Keratinocyte (primary cell): ENCODE measurements around the gene PTGES3.

ENCODE experiments used
- EZH2 ChIP-seq: IDR thresholded peaks from one replicate; pipeline ENCODE4 v1.6.1; 2012; ENCODE audit warnings: inconsistent platforms, mild to moderate bottlenecking, low read length, moderate library complexity
- TF ChIP-seq, protein P1 (sequence below), 3 experiments: IDR thresholded peaks in 1 of 3; conservative IDR thresholded peaks in 1 of 3; optimal IDR thresholded peaks in 1 of 3; 2 replicates in 2 of 3; 3 replicates in 1 of 3; pipeline versions ENCODE3 to v1.5.1; 2011; ENCODE audit warnings: low read length in 3 of 3, mild to moderate bottlenecking in 3 of 3, moderate library complexity in 2 of 3, control low read depth in 1 of 3, inconsistent platforms in 1 of 3; ENCODE audit not compliant: insufficient read depth in 2 of 3; ENCODE audit errors: extremely low read depth in 1 of 3

DNA sequence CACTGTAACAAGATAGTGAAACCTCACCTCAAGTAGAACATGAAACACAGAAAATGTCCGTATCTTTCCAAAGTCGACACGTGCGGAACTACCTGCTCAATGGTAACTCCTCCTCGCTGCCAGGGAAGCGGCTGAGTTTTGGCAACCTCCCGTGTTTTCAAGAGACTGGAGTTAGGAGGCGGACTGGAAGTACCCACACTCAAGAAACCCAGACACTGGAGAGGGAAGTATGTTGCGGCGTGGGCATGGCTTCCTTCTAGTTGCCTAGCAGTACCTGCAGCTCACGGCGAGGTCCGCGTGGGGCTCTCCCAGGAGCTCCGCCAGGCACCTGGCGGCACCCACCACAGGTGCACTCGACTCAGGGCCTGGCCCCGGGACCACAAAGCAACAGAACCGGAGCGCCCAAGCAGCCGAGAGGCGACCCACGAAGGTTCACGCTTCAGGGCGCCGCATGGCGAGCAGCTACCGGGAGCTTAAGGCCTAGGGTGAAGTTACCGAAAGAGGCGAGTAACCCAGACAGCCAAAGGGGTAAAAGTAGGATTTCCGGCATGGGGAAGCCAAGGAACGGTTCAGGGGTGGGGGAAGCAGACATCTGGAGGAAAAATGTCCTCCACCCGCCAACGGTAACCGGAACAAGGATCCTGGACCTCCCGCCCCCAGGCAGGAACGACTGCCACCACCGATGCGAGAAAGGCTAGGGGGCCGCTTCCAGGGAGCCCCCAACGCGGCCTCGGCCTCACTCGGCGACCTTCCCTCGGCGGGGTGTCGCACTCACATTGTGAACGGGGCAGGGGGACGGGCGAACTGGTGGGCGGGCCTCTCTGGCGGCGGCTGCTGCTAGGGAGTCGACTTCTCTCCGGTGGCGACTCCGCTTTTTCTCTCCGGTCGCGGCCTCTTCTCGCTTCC lies 608 bp downstream of the PTGES3 start:
- TF ChIP-seq, protein P1, sequence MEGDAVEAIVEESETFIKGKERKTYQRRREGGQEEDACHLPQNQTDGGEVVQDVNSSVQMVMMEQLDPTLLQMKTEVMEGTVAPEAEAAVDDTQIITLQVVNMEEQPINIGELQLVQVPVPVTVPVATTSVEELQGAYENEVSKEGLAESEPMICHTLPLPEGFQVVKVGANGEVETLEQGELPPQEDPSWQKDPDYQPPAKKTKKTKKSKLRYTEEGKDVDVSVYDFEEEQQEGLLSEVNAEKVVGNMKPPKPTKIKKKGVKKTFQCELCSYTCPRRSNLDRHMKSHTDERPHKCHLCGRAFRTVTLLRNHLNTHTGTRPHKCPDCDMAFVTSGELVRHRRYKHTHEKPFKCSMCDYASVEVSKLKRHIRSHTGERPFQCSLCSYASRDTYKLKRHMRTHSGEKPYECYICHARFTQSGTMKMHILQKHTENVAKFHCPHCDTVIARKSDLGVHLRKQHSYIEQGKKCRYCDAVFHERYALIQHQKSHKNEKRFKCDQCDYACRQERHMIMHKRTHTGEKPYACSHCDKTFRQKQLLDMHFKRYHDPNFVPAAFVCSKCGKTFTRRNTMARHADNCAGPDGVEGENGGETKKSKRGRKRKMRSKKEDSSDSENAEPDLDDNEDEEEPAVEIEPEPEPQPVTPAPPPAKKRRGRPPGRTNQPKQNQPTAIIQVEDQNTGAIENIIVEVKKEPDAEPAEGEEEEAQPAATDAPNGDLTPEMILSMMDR (optimal IDR thresholded peaks at IDR 0.05 in 1 of 3, IDR thresholded peaks at IDR 0.05 in 1 of 3, conservative IDR thresholded peaks at IDR 0.05 in 1 of 3; ENCODE audit: extremely low read depth in 1 of 3, insufficient read depth in 2 of 3, low read length in 3 of 3) = no peak
- no peak for TF ChIP-seq EZH2
